Smooth muscle cell (in vitro differentiated cells): ENCODE measurements around the gene DUSP14. TPM values are rescaled to one million over a fixed set of nuclear protein-coding genes. Genes with fewer than 3 reads are reported as not detected.

Source experiments
- DNase-seq: peaks from one replicate; lab custom pipeline; 2025; ENCODE audit not compliant: unreplicated experiment; lab: John Stamatoyannopoulos, UW
- H2AFZ ChIP-seq: fragments of 200-600 bp; sonication (generic); 2 replicates; pipeline ENCODE4 v1.6.0; 2016; ENCODE audit warnings: antibody characterized with exemption, low read depth, mild to moderate bottlenecking
- H3F3A ChIP-seq: fragments of 200-600 bp; sonication (generic); 2 replicates; pipeline ENCODE4 v1.6.0; 2017; ENCODE audit warnings: antibody characterized with exemption, low read depth
- H3K27ac ChIP-seq: fragments of 200-600 bp; sonication (generic); 2 replicates; pipeline ENCODE4 v1.5.1; 2016; ENCODE audit warnings: low read depth, mild to moderate bottlenecking
- H3K27me3 ChIP-seq: fragments of 200-600 bp; sonication (generic); 2 replicates; pipeline ENCODE4 v1.6.1; 2016; ENCODE audit warnings: low read depth, mild to moderate bottlenecking
- H3K36me3 ChIP-seq: fragments of 200-600 bp; sonication (generic); 2 replicates; pipeline ENCODE4 v1.5.1; 2016; ENCODE audit warnings: low read depth
- H3K4me1 ChIP-seq: fragments of 200-600 bp; sonication (generic); 2 replicates; pipeline ENCODE4 v1.5.1; 2016; ENCODE audit warnings: low read depth
- H3K4me2 ChIP-seq: fragments of 200-600 bp; sonication (generic); 2 replicates; pipeline ENCODE4 v1.6.0; 2016; ENCODE audit warnings: mild to moderate bottlenecking
- H3K4me3 ChIP-seq: fragments of 200-600 bp; sonication (generic); 2 replicates; pipeline ENCODE4 v1.5.1; 2016; ENCODE audit warnings: mild to moderate bottlenecking
- H3K79me2 ChIP-seq: fragments of 200-600 bp; sonication (generic); 2 replicates; pipeline ENCODE4 v1.6.0; 2016; ENCODE audit warnings: low read depth, mild to moderate bottlenecking
- H3K9ac ChIP-seq: fragments of 200-600 bp; sonication (generic); 2 replicates; pipeline ENCODE4 v1.6.0; 2016; ENCODE audit warnings: low read depth
- H3K9me3 ChIP-seq: fragments of 200-600 bp; sonication (generic); replicated peaks from 2 replicates; pipeline ENCODE4 v1.5.1; 2016; ENCODE audit warnings: low read depth
- H4K20me1 ChIP-seq: fragments of 200-600 bp; sonication (generic); 2 replicates; pipeline ENCODE4 v1.6.0; 2016; ENCODE audit warnings: low read depth
- WGBS: methylation state at CpG from one replicate; pipeline ENCODE4 v1.1.7; 2016; ENCODE audit warnings: low lambda C conversion rate; 5-methylcytosine and 5-hydroxymethylcytosine counted together
- polyA plus RNA-seq: library from polyadenylated mRNA; unstranded; fragments of >200 nt; fragmentation: Nextera tagmentation; extraction: Ambion mirVana; gene quantifications from 2 replicates; pipeline ENCODE4 v1.2.1, GENCODE V29; 2016
- total RNA-seq: library from RNA; depleted of rRNA; stranded (reverse); fragments of >200 nt; gene quantifications from 2 replicates; pipeline ENCODE4 v1.2.3, GENCODE V29; 2014
- TF ChIP-seq, protein P1 (sequence below): fragments of 200-600 bp; sonication (generic); IDR thresholded peaks from 2 replicates; pipeline ENCODE4 v1.5.1; 2017; ENCODE audit warnings: borderline replicate concordance, mild to moderate bottlenecking, antibody characterized with exemption; ENCODE audit not compliant: insufficient read depth, poor library complexity, severe bottlenecking

Gene DUSP14
- total and polyA plus RNA-seq, 2 experiments from 2014 or later, result 40.4 to 47.1 TPM

DNA sequence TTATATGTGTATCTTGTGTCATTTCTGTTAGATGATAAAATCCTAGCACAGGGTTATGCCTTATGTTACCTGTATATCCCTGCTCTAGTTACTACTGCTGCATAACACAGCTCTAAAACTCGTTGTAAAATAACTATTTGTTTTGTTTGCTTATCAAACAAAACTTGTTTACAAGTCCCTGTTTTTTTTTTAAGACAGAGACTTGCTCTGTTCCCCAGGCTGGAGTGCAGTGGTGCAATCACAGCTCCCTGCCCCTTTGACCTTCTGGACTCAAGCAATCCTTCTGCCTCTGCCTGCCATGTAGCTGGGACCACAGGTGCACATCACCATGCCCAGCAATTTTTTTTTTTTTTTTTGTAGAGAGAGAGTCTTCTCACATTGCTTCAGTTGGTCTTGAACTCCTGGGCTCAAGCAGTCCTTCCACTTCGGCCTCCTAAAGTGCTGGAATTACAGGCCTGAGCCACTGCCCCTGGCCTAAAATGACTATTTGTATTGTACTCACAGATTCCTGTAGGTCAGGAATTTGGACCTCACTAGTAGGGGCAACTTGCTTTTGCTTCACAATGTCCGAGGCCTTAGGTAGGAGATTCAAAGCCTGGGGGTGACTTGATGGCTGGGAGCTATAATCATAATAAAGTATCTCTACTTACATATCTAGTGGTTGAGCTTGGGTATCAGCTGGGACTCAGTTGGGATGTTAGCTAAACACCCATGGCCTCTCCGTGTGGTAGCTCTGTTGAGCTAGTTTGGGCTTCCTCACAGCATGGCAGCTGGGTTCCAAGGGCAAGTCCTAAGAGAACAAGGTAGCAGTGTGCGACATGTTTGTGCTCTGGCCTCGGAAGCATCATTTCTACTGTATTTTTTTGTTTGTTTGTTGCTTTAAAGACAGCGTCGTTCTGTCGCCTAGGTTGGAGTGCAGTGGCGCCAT lies 12.6 kb downstream of the DUSP14 start:
- H3K9ac ChIP-seq, result no peak overlapping the region
- no peaks in the 10 kb centered on the region for H3F3A ChIP-seq
- no peaks in the 10 kb centered on the region for H3K4me1 ChIP-seq
- TF ChIP-seq, protein P1, sequence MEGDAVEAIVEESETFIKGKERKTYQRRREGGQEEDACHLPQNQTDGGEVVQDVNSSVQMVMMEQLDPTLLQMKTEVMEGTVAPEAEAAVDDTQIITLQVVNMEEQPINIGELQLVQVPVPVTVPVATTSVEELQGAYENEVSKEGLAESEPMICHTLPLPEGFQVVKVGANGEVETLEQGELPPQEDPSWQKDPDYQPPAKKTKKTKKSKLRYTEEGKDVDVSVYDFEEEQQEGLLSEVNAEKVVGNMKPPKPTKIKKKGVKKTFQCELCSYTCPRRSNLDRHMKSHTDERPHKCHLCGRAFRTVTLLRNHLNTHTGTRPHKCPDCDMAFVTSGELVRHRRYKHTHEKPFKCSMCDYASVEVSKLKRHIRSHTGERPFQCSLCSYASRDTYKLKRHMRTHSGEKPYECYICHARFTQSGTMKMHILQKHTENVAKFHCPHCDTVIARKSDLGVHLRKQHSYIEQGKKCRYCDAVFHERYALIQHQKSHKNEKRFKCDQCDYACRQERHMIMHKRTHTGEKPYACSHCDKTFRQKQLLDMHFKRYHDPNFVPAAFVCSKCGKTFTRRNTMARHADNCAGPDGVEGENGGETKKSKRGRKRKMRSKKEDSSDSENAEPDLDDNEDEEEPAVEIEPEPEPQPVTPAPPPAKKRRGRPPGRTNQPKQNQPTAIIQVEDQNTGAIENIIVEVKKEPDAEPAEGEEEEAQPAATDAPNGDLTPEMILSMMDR, result no peak
- H2AFZ ChIP-seq, result no peak overlapping the region
- no peak overlapping the region for H3K4me2 ChIP-seq
- no peaks in the 10 kb centered on the region for H3K27me3 ChIP-seq
- H4K20me1 ChIP-seq, result peaks cover 99% of the 10 kb centered on the region
- no peaks in the 10 kb centered on the region for H3K9me3 ChIP-seq
- H3K27ac ChIP-seq, result no peak overlapping the region
- no peak for DNase-seq
- H3K79me2 ChIP-seq, result peaks cover 96% of the 10 kb centered on the region
- WGBS, result 91% methylated on average over 10 of the region's 10 CpGs
- H3K36me3 ChIP-seq, result no peaks in the 10 kb centered on the region
- H3K4me3 ChIP-seq, result no peak overlapping the region

DNA sequence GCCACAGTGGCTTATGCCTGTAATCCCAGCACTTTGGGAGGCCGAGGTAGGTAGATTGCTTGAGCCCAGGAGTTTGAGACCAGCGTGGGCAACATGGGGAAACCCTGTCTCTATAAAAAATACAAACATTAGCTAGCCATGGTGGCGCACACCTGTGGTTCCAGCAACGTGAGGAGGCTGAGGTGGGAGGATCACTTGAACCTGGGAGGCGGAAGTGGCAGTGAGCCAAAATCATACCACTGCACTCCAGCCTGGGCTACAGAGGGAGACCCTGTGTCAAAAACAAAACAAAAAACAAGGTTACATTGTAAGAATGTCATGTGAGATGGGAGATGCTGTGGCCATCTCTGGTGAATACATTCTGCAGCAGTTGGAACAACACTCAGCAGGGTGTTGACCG lies 13.5 kb downstream of the DUSP14 start:
- DNase-seq, result no peak
- no peaks in the 10 kb centered on the region for H3F3A ChIP-seq
- no peaks in the 10 kb centered on the region for H3K9me3 ChIP-seq
- H3K4me3 ChIP-seq, result no peak overlapping the region
- no peaks in the 10 kb centered on the region for H3K36me3 ChIP-seq
- peaks cover 97% of the 10 kb centered on the region for H3K79me2 ChIP-seq
- TF ChIP-seq, protein P1, result no peak
- H3K27ac ChIP-seq, result no peak overlapping the region
- H3K27me3 ChIP-seq, result no peaks in the 10 kb centered on the region
- no peaks in the 10 kb centered on the region for H3K4me1 ChIP-seq
- 96% methylated on average over 6 of the region's 6 CpGs for WGBS
- H3K4me2 ChIP-seq, result no peak overlapping the region
- peaks cover 99% of the 10 kb centered on the region for H4K20me1 ChIP-seq
- no peak overlapping the region for H2AFZ ChIP-seq
- no peak overlapping the region for H3K9ac ChIP-seq

- Histone ChIP-seq H3K27me3 (no peaks in the 10 kb centered on the region), H3K9ac (no peak overlapping the region), H3K79me2 (peaks cover 90% of the 10 kb centered on the region), H3K4me2 (no peak overlapping the region), H2AFZ (no peak overlapping the region), H3K4me1 (no peaks in the 10 kb centered on the region), H3K27ac (no peak overlapping the region), H4K20me1 (peaks cover 95% of the 10 kb centered on the region), H3F3A (no peaks in the 10 kb centered on the region), H3K36me3 (no peaks in the 10 kb centered on the region), H3K4me3 (no peak overlapping the region), H3K9me3 (no peaks in the 10 kb centered on the region)
- TF ChIP-seq, protein P1, result no peak
- WGBS, result 95% methylated on average over 3 of the region's 3 CpGs
- no peak for DNase-seq
Measured at GRCh38 chr17:37505333-37505732, 15.6 kb downstream of the DUSP14 start.
